Measurements from ENCODE around the gene CNKSR3. TPM values are rescaled to one million over a fixed set of nuclear protein-coding genes. Genes with fewer than 3 reads are reported as not detected.
A peak's percentile ranks its signal among the peaks of the same experiment; 100 is the strongest.

The CNKSR3 gene
- total RNA-seq, 1 donor from 2014 or later = 7.4 TPM

- peak overlapping the region; percentile 17 for H3K27ac ChIP-seq
- no peak for DNase-seq (ENCODE audit: extremely low spot score in 2 of 2)
- H3K36me3 ChIP-seq = no peaks in the 10 kb centered on the region
- H3K27me3 ChIP-seq = no peaks in the 10 kb centered on the region
- H3K4me1 ChIP-seq = peaks cover 39% of the 10 kb centered on the region
- H3K9me3 ChIP-seq = no peaks in the 10 kb centered on the region
- no peak overlapping the region for H3K4me3 ChIP-seq
- TF ChIP-seq CTCF (IDR thresholded peaks at IDR 0.05) = no peak
- TF ChIP-seq POLR2AphosphoS5 (IDR thresholded peaks at IDR 0.05; ENCODE audit: insufficient read depth in 1 of 2, low read depth in 1 of 2) = no peak
- TF ChIP-seq POLR2A (IDR thresholded peaks at IDR 0.05) = no peak
- intact Hi-C loops (cut with DNase I) = no loop called here
These were observed 51.7 kb downstream of the CNKSR3 start for GRCh38 chr6:154458565-154459470.

- DNase-seq (ENCODE audit: extremely low spot score in 2 of 2) = no peak
- no peaks in the 10 kb centered on the region for H3K36me3 ChIP-seq
- H3K27me3 ChIP-seq = no peaks in the 10 kb centered on the region
- TF ChIP-seq CTCF (IDR thresholded peaks at IDR 0.05) = no peak
- no peak for TF ChIP-seq POLR2A (IDR thresholded peaks at IDR 0.05)
- TF ChIP-seq POLR2AphosphoS5 (IDR thresholded peaks at IDR 0.05; ENCODE audit: insufficient read depth in 1 of 2, low read depth in 1 of 2) = peak in 1 of 2 donors; percentile 18
- peaks cover 36% of the 10 kb centered on the region for H3K4me1 ChIP-seq
- intact Hi-C loops (cut with DNase I) = no loop called here
- H3K4me3 ChIP-seq = no peak overlapping the region
- H3K27ac ChIP-seq = no peak overlapping the region
- H3K9me3 ChIP-seq = no peaks in the 10 kb centered on the region
These were observed 52.6 kb downstream of the CNKSR3 start for GRCh38 chr6:154457881-154458284.

DNA sequence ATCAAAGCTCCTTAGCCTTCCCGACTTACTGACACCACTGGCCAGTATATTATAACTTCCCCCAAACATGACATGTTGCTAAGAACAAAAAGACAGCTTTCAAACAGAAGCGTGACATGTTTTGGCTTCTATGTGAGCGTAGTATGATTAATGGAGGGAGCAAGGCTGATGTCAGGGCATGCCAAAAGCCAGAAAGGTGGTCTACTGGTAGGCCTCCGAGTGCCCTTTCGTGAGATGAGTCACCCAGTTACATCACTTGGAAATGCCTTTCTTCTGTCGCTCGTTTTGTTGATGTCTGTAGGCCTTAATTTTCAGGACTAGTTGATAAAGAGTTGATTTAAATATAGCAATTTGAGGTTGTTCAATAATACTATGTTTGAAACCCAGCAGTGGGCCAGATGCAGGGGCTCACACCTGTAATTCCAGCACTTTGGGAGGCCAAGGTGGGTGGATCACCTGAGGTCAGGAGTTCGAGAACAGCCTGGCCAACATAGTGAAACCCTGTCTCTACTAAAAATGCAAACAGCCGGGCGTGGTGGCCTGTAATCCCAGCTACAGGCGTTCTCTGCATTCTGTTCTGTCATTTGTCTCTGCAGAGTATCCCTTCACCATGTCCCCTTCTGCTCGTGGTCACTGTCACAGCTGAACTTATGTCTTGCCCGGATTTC lies 53.3 kb downstream of the CNKSR3 start:
- Histone ChIP-seq H3K4me3 (no peak overlapping the region), H3K27ac (no peak overlapping the region), H3K9me3 (no peaks in the 10 kb centered on the region), H3K4me1 (peaks cover 36% of the 10 kb centered on the region), H3K27me3 (no peaks in the 10 kb centered on the region), H3K36me3 (no peaks in the 10 kb centered on the region)
- no peak for TF ChIP-seq CTCF (IDR thresholded peaks at IDR 0.05)
- TF ChIP-seq POLR2A (IDR thresholded peaks at IDR 0.05) = no peak
- no peak for TF ChIP-seq POLR2AphosphoS5 (IDR thresholded peaks at IDR 0.05; ENCODE audit: insufficient read depth in 1 of 2, low read depth in 1 of 2)
- intact Hi-C loops (cut with DNase I) = no loop called here
- no peak for DNase-seq (ENCODE audit: extremely low spot score in 2 of 2)

GRCh38 chr6:154453329-154453728 lies 57.2 kb downstream of the CNKSR3 start:
- no peaks in the 10 kb centered on the region for H3K9me3 ChIP-seq
- intact Hi-C loops (cut with DNase I) = no loop called here
- no peaks in the 10 kb centered on the region for H3K36me3 ChIP-seq
- no peak overlapping the region for H3K4me3 ChIP-seq
- no peaks in the 10 kb centered on the region for H3K27me3 ChIP-seq
- TF ChIP-seq POLR2AphosphoS5 (IDR thresholded peaks at IDR 0.05; ENCODE audit: insufficient read depth in 1 of 2, low read depth in 1 of 2) = no peak
- no peak for TF ChIP-seq CTCF (IDR thresholded peaks at IDR 0.05)
- no peak overlapping the region for H3K27ac ChIP-seq
- no peak for DNase-seq (ENCODE audit: extremely low spot score in 2 of 2)
- peaks cover 17% of the 10 kb centered on the region for H3K4me1 ChIP-seq

GRCh38 chr6:154450498-154450897 lies 60.0 kb downstream of the CNKSR3 start:
- no peak overlapping the region for H3K4me3 ChIP-seq
- H3K9me3 ChIP-seq = no peaks in the 10 kb centered on the region
- H3K27ac ChIP-seq = no peak overlapping the region
- no peak for TF ChIP-seq POLR2A (IDR thresholded peaks at IDR 0.05)
- TF ChIP-seq POLR2AphosphoS5 (IDR thresholded peaks at IDR 0.05; ENCODE audit: insufficient read depth in 1 of 2, low read depth in 1 of 2) = no peak
- TF ChIP-seq CTCF (IDR thresholded peaks at IDR 0.05) = no peak
- peaks cover 17% of the 10 kb centered on the region for H3K4me1 ChIP-seq
- no peak for DNase-seq (ENCODE audit: extremely low spot score in 2 of 2)
- intact Hi-C loops (cut with DNase I) = no loop called here
- no peaks in the 10 kb centered on the region for H3K36me3 ChIP-seq
- no peaks in the 10 kb centered on the region for H3K27me3 ChIP-seq
